Uterus (tissue), 2 donors: ENCODE data around the gene UBR7.

Experiments used
- CTCF ChIP-seq, 4 experiments: fragments of 200-600 bp in 2 of 4; fragments of 450-650 bp in 2 of 4; sonication (generic) in 2 of 4; IDR thresholded peaks; one replicate each; pipeline ENCODE4 v1.5.1; 2016 to 2019; ENCODE audit warnings: antibody characterized with exemption in 4 of 4, mild to moderate bottlenecking in 2 of 4, moderate library complexity in 1 of 4
- POLR2A ChIP-seq, 2 donors: fragments of 450-650 bp; IDR thresholded peaks; one replicate each; pipeline ENCODE4 v1.6.1; 2016; ENCODE audit warnings: antibody characterized with exemption in 2 of 2, mild to moderate bottlenecking in 1 of 2, moderate library complexity in 1 of 2

- TF ChIP-seq CTCF (IDR thresholded peaks at IDR 0.05), result no peak
- TF ChIP-seq POLR2A (IDR thresholded peaks at IDR 0.05), result no peak
Observed at GRCh38 chr14:93245764-93246420, 38.8 kb downstream of the UBR7 start.
